SK-N-SH treated with all-trans-retinoic acid at 6 μM for 48 hours (cell line): ENCODE measurements around the gene ATP7B.

ENCODE experiments used
- ARNTL ChIP-seq: fragments of 450-650 bp; formaldehyde crosslinking; IDR thresholded peaks from 2 replicates; pipeline ENCODE4 v1.5.0; 2020; ENCODE audit warnings: low read depth, mild to moderate bottlenecking, moderate library complexity, borderline replicate concordance
- PPARA ChIP-seq: fragments of 250-450 bp; sonication (Bioruptor Pico); IDR thresholded peaks from 2 replicates; pipeline ENCODE4 v1.5.0; 2020; ENCODE audit warnings: mild to moderate bottlenecking, borderline replicate concordance
- ZFP30 ChIP-seq: fragments of 450-650 bp; formaldehyde crosslinking; IDR thresholded peaks from 2 replicates; pipeline ENCODE4 v1.5.0; 2022; ENCODE audit warnings: mild to moderate bottlenecking, moderate library complexity
- ZNF565 ChIP-seq: fragments of 450-650 bp; formaldehyde crosslinking; conservative IDR thresholded peaks from 2 replicates; pipeline ENCODE4 v1.5.0; 2020; ENCODE audit warnings: low read depth, mild to moderate bottlenecking, moderate library complexity
- TF ChIP-seq, protein P1 (sequence below): fragments of 250-450 bp; sonication (Bioruptor Pico); IDR thresholded peaks from 2 replicates; pipeline ENCODE4 v1.8.0; 2020; ENCODE audit warnings: mild to moderate bottlenecking, moderate library complexity, borderline replicate concordance

DNA sequence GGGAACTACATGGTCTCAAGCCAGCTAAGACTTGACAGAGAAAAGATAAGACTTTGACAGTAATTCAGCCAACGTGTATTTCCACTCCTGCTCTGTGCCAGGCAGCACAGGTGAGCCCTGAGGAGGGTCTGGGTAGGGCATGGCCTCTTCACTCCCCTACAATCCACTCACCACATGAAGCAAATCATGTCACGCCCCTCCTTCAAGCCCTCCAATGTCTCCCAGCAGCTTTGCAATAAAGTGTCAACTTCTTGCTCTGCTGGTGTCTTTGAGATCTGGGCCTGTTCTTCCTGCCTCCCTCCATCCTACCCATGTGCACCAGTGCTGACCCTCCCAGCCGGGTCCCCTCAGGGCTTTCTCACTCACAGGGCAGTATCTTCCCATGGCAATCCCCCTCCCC is 91.0 kb downstream of the ATP7B start:
- TF ChIP-seq, protein P1, sequence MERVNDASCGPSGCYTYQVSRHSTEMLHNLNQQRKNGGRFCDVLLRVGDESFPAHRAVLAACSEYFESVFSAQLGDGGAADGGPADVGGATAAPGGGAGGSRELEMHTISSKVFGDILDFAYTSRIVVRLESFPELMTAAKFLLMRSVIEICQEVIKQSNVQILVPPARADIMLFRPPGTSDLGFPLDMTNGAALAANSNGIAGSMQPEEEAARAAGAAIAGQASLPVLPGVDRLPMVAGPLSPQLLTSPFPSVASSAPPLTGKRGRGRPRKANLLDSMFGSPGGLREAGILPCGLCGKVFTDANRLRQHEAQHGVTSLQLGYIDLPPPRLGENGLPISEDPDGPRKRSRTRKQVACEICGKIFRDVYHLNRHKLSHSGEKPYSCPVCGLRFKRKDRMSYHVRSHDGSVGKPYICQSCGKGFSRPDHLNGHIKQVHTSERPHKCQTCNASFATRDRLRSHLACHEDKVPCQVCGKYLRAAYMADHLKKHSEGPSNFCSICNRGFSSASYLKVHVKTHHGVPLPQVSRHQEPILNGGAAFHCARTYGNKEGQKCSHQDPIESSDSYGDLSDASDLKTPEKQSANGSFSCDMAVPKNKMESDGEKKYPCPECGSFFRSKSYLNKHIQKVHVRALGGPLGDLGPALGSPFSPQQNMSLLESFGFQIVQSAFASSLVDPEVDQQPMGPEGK (CRISPR knock-in tag): no peak
- TF ChIP-seq ARNTL (no peak), ZFP30 (CRISPR knock-in tag) (no peak), ZNF565 (CRISPR knock-in tag) (no peak), PPARA (no peak)
